ENCODE results near the gene GNG13.

Gene GNG13, protein sequence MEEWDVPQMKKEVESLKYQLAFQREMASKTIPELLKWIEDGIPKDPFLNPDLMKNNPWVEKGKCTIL

DNA sequence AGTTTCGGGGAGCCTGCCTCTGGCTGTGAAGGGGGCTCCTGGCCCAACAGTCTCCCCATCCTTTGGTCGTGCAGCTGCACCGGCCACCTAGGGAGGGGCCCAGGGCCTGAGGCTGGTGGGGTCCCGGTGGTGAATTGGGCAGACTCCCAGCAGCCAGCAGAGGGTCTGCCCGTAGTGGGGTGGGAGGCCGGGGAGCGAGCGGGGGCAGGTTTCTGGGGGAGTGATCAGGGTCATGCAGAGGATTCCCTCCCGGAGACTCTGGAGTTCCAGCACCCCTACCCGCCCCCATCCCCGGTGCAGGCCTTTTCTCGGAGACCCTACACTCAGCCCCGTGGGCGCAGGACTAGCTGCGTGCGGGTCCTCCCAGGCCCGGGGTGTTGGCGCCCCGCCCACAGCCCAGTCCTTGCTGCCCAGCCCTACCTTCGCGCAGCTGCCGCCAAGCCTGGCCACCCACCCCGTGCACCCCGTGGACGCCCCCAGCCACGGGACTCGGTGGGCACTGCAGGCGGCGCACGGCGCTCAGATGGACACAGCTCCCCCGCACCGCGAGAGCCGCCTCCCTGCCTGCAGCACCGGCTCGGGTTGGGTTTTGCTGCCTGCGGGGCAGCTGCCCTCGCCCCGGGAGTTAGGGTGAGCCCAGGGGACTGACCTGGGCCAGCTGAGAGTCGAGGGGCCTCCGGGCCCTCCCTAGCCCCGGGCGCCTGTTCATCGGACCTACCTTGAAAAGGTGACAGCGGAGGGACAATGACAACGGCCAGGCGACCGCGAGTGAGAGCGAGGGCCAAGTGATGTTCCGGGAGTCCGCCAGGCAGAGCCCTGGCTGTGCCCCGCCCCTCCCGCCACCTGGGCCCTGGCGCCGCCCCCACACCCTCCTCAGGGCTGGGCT is at the start of gene GNG13:
GNG13 (minus strand) TSS at position 787 of the 886 bp plus-strand sequence. CDS start 1,657 bp downstream, outside the sequence.
- DNase-seq (ENCODE audit: low spot score) = no peak
- in situ Hi-C loops (cut with MboI; ENCODE audit: low pct_unique_long_range_greater_than_20kb, low sequenced_read_pairs, unreplicated experiment) = no loop called here

DNA sequence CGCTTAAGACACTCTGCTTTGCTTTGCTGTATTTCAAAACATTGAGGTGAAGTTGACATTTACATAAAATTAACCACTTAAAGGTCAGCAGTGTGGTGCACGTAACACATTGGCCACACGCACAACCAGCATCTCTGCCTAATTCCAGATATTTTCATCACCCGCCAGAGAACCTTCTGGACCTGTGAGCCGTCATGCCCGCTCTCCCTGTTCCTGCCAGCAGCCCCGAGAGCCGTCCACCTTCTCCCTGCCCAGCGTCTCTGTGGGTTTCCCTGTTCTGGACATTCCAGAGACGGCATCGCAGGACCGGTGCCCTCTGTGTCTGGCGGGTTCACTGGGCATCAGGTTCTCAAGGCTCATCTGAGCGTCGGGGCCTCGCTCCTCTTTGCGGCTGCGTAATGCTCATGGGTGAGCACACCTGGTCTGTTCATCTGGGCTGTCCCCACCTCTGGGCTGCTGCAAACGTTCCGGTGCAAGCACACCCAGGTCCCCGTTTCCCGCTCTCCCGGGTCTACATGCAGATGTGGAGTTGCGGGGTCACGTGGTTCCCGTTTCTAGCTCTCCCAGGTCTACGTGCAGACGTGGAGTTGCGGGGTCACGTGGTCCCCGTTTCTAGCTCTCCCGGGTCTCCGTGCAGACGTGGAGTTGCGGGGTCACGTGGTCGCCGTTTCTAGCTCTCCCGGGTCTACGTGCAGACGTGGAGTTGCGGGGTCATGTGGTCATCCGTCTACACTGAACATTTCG is 48.1 kb upstream of the GNG13 start:
- no peak for DNase-seq (ENCODE audit: low spot score)
- TF ChIP-seq, protein P1, sequence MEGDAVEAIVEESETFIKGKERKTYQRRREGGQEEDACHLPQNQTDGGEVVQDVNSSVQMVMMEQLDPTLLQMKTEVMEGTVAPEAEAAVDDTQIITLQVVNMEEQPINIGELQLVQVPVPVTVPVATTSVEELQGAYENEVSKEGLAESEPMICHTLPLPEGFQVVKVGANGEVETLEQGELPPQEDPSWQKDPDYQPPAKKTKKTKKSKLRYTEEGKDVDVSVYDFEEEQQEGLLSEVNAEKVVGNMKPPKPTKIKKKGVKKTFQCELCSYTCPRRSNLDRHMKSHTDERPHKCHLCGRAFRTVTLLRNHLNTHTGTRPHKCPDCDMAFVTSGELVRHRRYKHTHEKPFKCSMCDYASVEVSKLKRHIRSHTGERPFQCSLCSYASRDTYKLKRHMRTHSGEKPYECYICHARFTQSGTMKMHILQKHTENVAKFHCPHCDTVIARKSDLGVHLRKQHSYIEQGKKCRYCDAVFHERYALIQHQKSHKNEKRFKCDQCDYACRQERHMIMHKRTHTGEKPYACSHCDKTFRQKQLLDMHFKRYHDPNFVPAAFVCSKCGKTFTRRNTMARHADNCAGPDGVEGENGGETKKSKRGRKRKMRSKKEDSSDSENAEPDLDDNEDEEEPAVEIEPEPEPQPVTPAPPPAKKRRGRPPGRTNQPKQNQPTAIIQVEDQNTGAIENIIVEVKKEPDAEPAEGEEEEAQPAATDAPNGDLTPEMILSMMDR (IDR thresholded peaks at IDR 0.05; ENCODE audit: extremely low read depth, insufficient read depth, missing control alignments) = no peak
- in situ Hi-C loops (cut with MboI; ENCODE audit: low pct_unique_long_range_greater_than_20kb, low sequenced_read_pairs, unreplicated experiment) = no loop called here

More for the DNA sequence above, at the start of gene GNG13:
- TF ChIP-seq, protein P1 (IDR thresholded peaks at IDR 0.05; ENCODE audit: extremely low read depth, insufficient read depth, missing control alignments) = no peak

DNA sequence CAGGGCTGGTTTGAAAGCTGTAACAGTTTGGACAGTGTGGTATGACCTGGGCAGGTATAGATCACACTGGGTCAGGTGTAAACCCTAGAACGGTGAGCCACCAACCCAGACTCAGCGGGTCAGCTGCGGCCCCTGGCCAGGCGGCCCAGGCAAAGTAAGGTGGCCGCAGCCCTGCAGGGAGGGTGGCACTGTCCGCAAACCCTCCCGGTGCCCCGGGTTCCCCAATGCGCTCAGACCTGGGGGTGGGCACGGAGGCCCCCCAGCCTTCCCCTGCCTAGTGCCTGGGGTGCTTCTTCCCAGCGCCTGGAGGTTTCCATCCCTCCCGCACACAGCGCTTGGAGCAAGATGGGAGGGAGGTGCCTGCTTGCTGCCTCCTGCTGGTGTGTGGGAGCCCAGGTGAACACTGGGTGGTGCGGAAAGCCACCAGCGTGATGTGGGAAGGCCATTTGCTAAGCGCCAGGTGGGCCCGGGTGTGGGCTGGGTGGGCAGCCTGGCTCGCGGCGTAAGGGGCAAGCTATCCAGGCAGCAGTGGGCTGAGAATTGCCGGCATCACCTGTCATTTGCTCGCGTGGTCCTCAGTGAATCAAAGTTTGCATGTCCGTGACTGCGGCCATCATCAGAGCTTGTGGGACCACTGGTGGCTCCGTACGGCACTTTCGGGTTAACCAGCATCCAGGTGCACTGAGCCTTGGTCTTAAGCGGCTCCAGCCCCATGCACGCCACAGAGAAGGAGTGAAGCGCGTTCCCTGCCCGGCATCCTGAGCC is 47.3 kb upstream of the GNG13 start:
- in situ Hi-C loops (cut with MboI; ENCODE audit: low pct_unique_long_range_greater_than_20kb, low sequenced_read_pairs, unreplicated experiment) = no loop called here
- TF ChIP-seq, protein P1 (IDR thresholded peaks at IDR 0.05; ENCODE audit: extremely low read depth, insufficient read depth, missing control alignments) = no peak
- no peak for DNase-seq (ENCODE audit: low spot score)

DNA sequence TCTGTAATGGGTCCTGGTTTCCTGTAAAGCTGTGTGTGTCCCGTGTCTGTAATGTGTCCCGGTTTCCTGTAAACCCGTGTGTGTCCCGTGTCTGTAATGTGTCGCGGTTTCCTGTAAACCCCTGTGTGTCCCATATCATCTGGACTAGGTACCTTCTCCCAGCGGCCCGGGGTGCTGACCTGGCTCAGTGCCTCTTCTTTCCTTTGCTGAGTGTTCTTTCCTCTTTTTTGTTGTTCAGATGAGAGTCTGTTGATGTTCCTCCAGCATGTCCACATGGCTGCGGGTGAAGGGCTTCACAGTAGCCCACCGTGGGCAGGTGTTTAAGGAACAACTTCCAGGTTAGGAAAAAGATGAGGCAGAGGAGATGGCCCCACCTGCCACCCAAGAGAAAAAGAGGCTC is 46.6 kb upstream of the GNG13 start:
- TF ChIP-seq, protein P1 (IDR thresholded peaks at IDR 0.05; ENCODE audit: extremely low read depth, insufficient read depth, missing control alignments) = no peak
- in situ Hi-C loops (cut with MboI; ENCODE audit: low pct_unique_long_range_greater_than_20kb, low sequenced_read_pairs, unreplicated experiment) = no loop called here
- no peak for DNase-seq (ENCODE audit: low spot score)

DNA sequence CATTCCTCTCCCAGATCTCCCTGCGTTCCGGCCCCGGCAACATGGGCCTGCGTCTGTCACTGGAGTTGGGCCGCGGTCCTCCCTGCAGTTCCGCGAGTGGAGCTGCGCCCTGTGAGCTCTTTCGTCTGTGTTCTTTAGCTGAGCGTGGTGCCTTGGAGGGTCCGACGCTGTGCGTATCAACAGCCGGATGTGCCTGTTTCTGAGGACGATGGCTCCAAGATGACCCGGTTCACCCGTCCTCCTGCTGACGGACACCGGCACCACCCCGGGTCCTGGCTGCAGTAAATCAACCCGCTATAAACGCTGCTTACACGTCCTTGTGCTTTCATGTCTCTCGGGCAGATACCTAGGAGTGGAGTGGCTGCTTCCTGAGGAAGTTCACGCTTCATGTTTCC is 44.8 kb upstream of the GNG13 start:
- in situ Hi-C loops (cut with MboI; ENCODE audit: low pct_unique_long_range_greater_than_20kb, low sequenced_read_pairs, unreplicated experiment) = no loop called here
- TF ChIP-seq, protein P1 (IDR thresholded peaks at IDR 0.05; ENCODE audit: extremely low read depth, insufficient read depth, missing control alignments) = no peak
- no peak for DNase-seq (ENCODE audit: low spot score)

All from GM13977 (cell line).